OCI-LY3 (cell line): ENCODE results near the gene CD300LD.

Experiments
- CTCF ChIP-seq: fragments of 200-600, 300-600 bp; sonication (generic); IDR thresholded peaks from 2 replicates; pipeline ENCODE4 v1.5.1; 2014; ENCODE audit warnings: antibody characterized with exemption, low read length, low read depth
- EZH2phosphoT487 ChIP-seq: fragments of 200-600 bp; shearing (Covaris generic); IDR thresholded peaks from 2 replicates; pipeline ENCODE4 v1.6.1; 2018; ENCODE audit warnings: antibody characterized with exemption, mixed run types, low read depth

GRCh38 chr17:74554909-74555308 is 37.2 kb downstream of the CD300LD start:
- TF ChIP-seq CTCF: no peak
- no peak for TF ChIP-seq EZH2phosphoT487
